ENCODE data around the gene TUBGCP3.

The TUBGCP3 gene

GRCh38 chr13:112474869-112475268, 113.1 kb downstream of the TUBGCP3 start:
- no peak overlapping the region for H3K4me3 ChIP-seq (ENCODE audit: low read depth, low read length)
- POLR2A ChIA-PET, result no interaction called here
- DNase-seq (ENCODE audit: low read depth, low spot score), result no peak
- TF ChIP-seq CTCF (IDR thresholded peaks at IDR 0.05; ENCODE audit: insufficient read depth, low read length, missing control alignments), result no peak
- CTCF ChIA-PET, result no interaction called here

GRCh38 chr13:112473818-112474217, 114.1 kb downstream of the TUBGCP3 start:
- H3K4me3 ChIP-seq (ENCODE audit: low read depth, low read length), result no peak overlapping the region
- ChIA-PET POLR2A (no interaction called here), CTCF (no interaction called here)
- DNase-seq (ENCODE audit: low read depth, low spot score), result no peak
- TF ChIP-seq CTCF (IDR thresholded peaks at IDR 0.05; ENCODE audit: insufficient read depth, low read length, missing control alignments), result no peak

GRCh38 chr13:112469071-112469745, 118.7 kb downstream of the TUBGCP3 start:
- ChIA-PET CTCF (no interaction called here), POLR2A (no interaction called here)
- no peak for DNase-seq (ENCODE audit: low read depth, low spot score)
- H3K4me3 ChIP-seq (ENCODE audit: low read depth, low read length), result no peak overlapping the region
- no peak for TF ChIP-seq CTCF (IDR thresholded peaks at IDR 0.05; ENCODE audit: insufficient read depth, low read length, missing control alignments)

- ChIA-PET POLR2A (no interaction called here), CTCF (no interaction called here)
- DNase-seq (ENCODE audit: low read depth, low spot score), result no peak
- no peak overlapping the region for H3K4me3 ChIP-seq (ENCODE audit: low read depth, low read length)
- no peak for TF ChIP-seq CTCF (IDR thresholded peaks at IDR 0.05; ENCODE audit: insufficient read depth, low read length, missing control alignments)
Measured at GRCh38 chr13:112468069-112468468, 119.9 kb downstream of the TUBGCP3 start.

GRCh38 chr13:112467236-112467635, 120.7 kb downstream of the TUBGCP3 start:
- DNase-seq (ENCODE audit: low read depth, low spot score), result no peak
- no peak overlapping the region for H3K4me3 ChIP-seq (ENCODE audit: low read depth, low read length)
- no peak for TF ChIP-seq CTCF (IDR thresholded peaks at IDR 0.05; ENCODE audit: insufficient read depth, low read length, missing control alignments)
- ChIA-PET POLR2A (no interaction called here), CTCF (no interaction called here)

- no peak for DNase-seq (ENCODE audit: low read depth, low spot score)
- ChIA-PET CTCF (no interaction called here), POLR2A (no interaction called here)
- H3K4me3 ChIP-seq (ENCODE audit: low read depth, low read length), result no peak overlapping the region
- TF ChIP-seq CTCF (IDR thresholded peaks at IDR 0.05; ENCODE audit: insufficient read depth, low read length, missing control alignments), result no peak
Measured at GRCh38 chr13:112466132-112467058, 121.6 kb downstream of the TUBGCP3 start.
